CD4-positive, alpha-beta T cell (primary cell): Measurements from ENCODE around the gene CCDC85A. TPM values are rescaled to one million over a fixed set of nuclear protein-coding genes. Genes with fewer than 3 reads are reported as not detected.

ENCODE experiments used
- ATAC-seq: fragments of 200-7000 bp; cut with Tn5 transposase; one replicate; pipeline ENCODE4 v1.10.0; 2022; ENCODE audit warnings: mild to moderate bottlenecking; ENCODE audit not compliant: poor library complexity
- CTCF ChIA-PET: fragments of 350-600 bp; sonication (Branson Sonifier 250); formaldehyde crosslinking; loops from one replicate; lab custom pipeline; 2021; ENCODE audit warnings: antibody characterized with exemption, inconsistent platforms; lab: Charles Lee
- POLR2A ChIA-PET: fragments of 350-600 bp; sonication (Branson Sonifier 250); formaldehyde crosslinking; loops from one replicate; lab custom pipeline; 2021; ENCODE audit warnings: antibody characterized with exemption, inconsistent platforms; lab: Charles Lee
- DNase-seq, 14 experiments: peaks; one replicate each; pipeline ENCODE4 v3.0.0-alpha.2; 2013 to 2020; ENCODE audit warnings: mixed read lengths in 2 of 14
- H3K27ac ChIP-seq, 2 donors: one replicate each; pipeline versions ENCODE4 v1.5.1 to v1.7.0; 2013; ENCODE audit warnings: low read length in 2 of 2, low read depth in 1 of 2, mild to moderate bottlenecking in 1 of 2
- H3K27me3 ChIP-seq, 2 experiments: 1 replicate in 1 of 2; 2 replicates in 1 of 2; pipeline versions ENCODE4 v1.6.1 to v1.7.0; 2013; ENCODE audit warnings: low read length in 2 of 2, control low read depth in 1 of 2, mild to moderate bottlenecking in 1 of 2, moderate library complexity in 1 of 2; ENCODE audit not compliant: insufficient read depth in 2 of 2, control insufficient read depth in 1 of 2
- H3K36me3 ChIP-seq: one replicate; pipeline ENCODE4 v1.6.1; 2013; ENCODE audit warnings: low read length, control low read depth; ENCODE audit not compliant: insufficient read depth
- H3K4me1 ChIP-seq: one replicate; pipeline ENCODE4 v1.6.1; 2013; ENCODE audit warnings: low read length, control low read depth; ENCODE audit not compliant: insufficient read depth
- H3K4me3 ChIP-seq: one replicate; pipeline ENCODE4 v1.5.1; 2013; ENCODE audit warnings: mild to moderate bottlenecking, low read length, moderate library complexity
- H3K9me3 ChIP-seq, 2 experiments: 1 replicate in 1 of 2; 2 replicates in 1 of 2; pipeline versions ENCODE4 v1.6.1 to v1.7.0; 2013; ENCODE audit warnings: low read length in 2 of 2, mild to moderate bottlenecking in 2 of 2, control low read depth in 1 of 2, moderate library complexity in 1 of 2; ENCODE audit not compliant: control insufficient read depth in 1 of 2, insufficient read depth in 1 of 2
- H3K27ac Mint-ChIP-seq: one replicate; pipeline ENCODE4 v1.8.0; 2020; ENCODE audit warnings: mixed read lengths
- H3K27me3 Mint-ChIP-seq: one replicate; pipeline ENCODE4 v1.8.0; 2021; ENCODE audit warnings: mixed read lengths
- H3K36me3 Mint-ChIP-seq: one replicate; pipeline ENCODE4 v1.8.0; 2021; ENCODE audit warnings: low read depth, mixed read lengths
- H3K4me1 Mint-ChIP-seq: one replicate; pipeline ENCODE4 v1.8.0; 2021; ENCODE audit warnings: low read depth, mixed read lengths
- H3K4me3 Mint-ChIP-seq: one replicate; pipeline ENCODE4 v1.8.0; 2020; ENCODE audit warnings: mild to moderate bottlenecking, mixed read lengths
- H3K9me3 Mint-ChIP-seq: one replicate; pipeline ENCODE4 v1.8.0; 2020; ENCODE audit warnings: mixed read lengths
- CTCF ChIP-seq: fragments of 200-600 bp; IDR thresholded peaks from one replicate; pipeline ENCODE4 v1.8.0; 2022; ENCODE audit warnings: antibody characterized with exemption, mild to moderate bottlenecking
- intact Hi-C, 2 experiments: fragments of 100-400 bp; cut with DNase I in 1 of 2; cut with micrococcal nuclease in 1 of 2; formaldehyde crosslinking; loops; one replicate each; pipeline versions ENCODE4 v1.15.1 to v1.9.0; 2023 to 2025; cut with DNase I, micrococcal nuclease
- total RNA-seq, 174 experiments: library from RNA in 2 of 174; stranded (reverse) in 2 of 174; gene quantifications; one replicate each; pipeline ENCODE4 v1.2.3 and lab custom pipeline; 2021 to 2026

The CCDC85A gene
- total RNA-seq, 2 experiments from 2014 or later: not detected

GRCh38 chr2:56316011-56316410 lies 132.2 kb downstream of the CCDC85A start:
- ATAC-seq (no peak), DNase-seq (no peak)
- Mint-ChIP-seq H3K4me3 (no peak overlapping the region), H3K27ac (no peak overlapping the region), H3K36me3 (no peaks in the 10 kb centered on the region), H3K27me3 (no peaks in the 10 kb centered on the region), H3K9me3 (peaks cover 2% of the 10 kb centered on the region), H3K4me1 (no peaks in the 10 kb centered on the region)
- ChIA-PET POLR2A (no interaction called here), CTCF (no interaction called here)
- Histone ChIP-seq H3K27me3 (no peaks in the 10 kb centered on the region), H3K36me3 (no peaks in the 10 kb centered on the region), H3K4me1 (no peaks in the 10 kb centered on the region), H3K9me3 (no peaks in the 10 kb centered on the region), H3K27ac (no peak overlapping the region), H3K4me3 (no peak overlapping the region)
- no peak for TF ChIP-seq CTCF
- intact Hi-C loops: no loop called here

GRCh38 chr2:56318147-56318546 lies 134.4 kb downstream of the CCDC85A start:
- DNase-seq (no peak), ATAC-seq (no peak)
- H3K36me3 Mint-ChIP-seq: no peaks in the 10 kb centered on the region
- peaks cover 2% of the 10 kb centered on the region for H3K9me3 Mint-ChIP-seq
- H3K4me1 Mint-ChIP-seq: no peaks in the 10 kb centered on the region
- no peak overlapping the region for H3K27ac ChIP-seq
- no peaks in the 10 kb centered on the region for H3K27me3 Mint-ChIP-seq
- no peak overlapping the region for H3K27ac Mint-ChIP-seq
- no peaks in the 10 kb centered on the region for H3K27me3 ChIP-seq
- TF ChIP-seq CTCF: no peak
- no peak overlapping the region for H3K4me3 ChIP-seq
- no peaks in the 10 kb centered on the region for H3K36me3 ChIP-seq
- CTCF ChIA-PET: no interaction called here
- H3K4me1 ChIP-seq: no peaks in the 10 kb centered on the region
- intact Hi-C loops: no loop called here
- H3K9me3 ChIP-seq: no peaks in the 10 kb centered on the region
- H3K4me3 Mint-ChIP-seq: no peak overlapping the region
- POLR2A ChIA-PET: no interaction called here

- ATAC-seq: no peak
- Histone ChIP-seq H3K4me1 (no peaks in the 10 kb centered on the region), H3K36me3 (no peaks in the 10 kb centered on the region), H3K27ac (no peak overlapping the region), H3K27me3 (no peaks in the 10 kb centered on the region), H3K9me3 (no peaks in the 10 kb centered on the region), H3K4me3 (no peak overlapping the region)
- intact Hi-C loops: no loop called here
- H3K4me1 Mint-ChIP-seq: no peaks in the 10 kb centered on the region
- H3K36me3 Mint-ChIP-seq: no peaks in the 10 kb centered on the region
- no peak overlapping the region for H3K27ac Mint-ChIP-seq
- TF ChIP-seq CTCF: no peak
- ChIA-PET POLR2A (no interaction called here), CTCF (no interaction called here)
- DNase-seq: no peak
- no peaks in the 10 kb centered on the region for H3K27me3 Mint-ChIP-seq
- H3K4me3 Mint-ChIP-seq: no peak overlapping the region
- H3K9me3 Mint-ChIP-seq: no peaks in the 10 kb centered on the region
Measured at GRCh38 chr2:56325661-56326345, 142.0 kb downstream of the CCDC85A start.
